Sigmoid colon (tissue), 7 donors: ENCODE measurements around the gene HAUS3. TPM values are rescaled to one million over a fixed set of nuclear protein-coding genes. Genes with fewer than 3 reads are reported as not detected.

Source experiments
- DNase-seq: peaks from one replicate; pipeline ENCODE4 v3.0.0-alpha.2; 2019
- H3K27ac ChIP-seq, 4 donors: fragments of 200-600 bp; sonication (generic); one replicate each; pipeline ENCODE4 v1.5.1; 2016 to 2019; ENCODE audit warnings: mild to moderate bottlenecking in 1 of 4
- H3K27me3 ChIP-seq, 3 donors: fragments of 200-600 bp; sonication (generic); one replicate each; pipeline ENCODE4 v1.5.1; 2019; ENCODE audit warnings: mild to moderate bottlenecking in 1 of 3
- H3K36me3 ChIP-seq, 4 donors: fragments of 200-600 bp; sonication (generic); one replicate each; pipeline ENCODE4 v1.5.1; 2016 to 2019
- H3K4me1 ChIP-seq, 4 donors: fragments of 200-600 bp; sonication (generic); one replicate each; pipeline ENCODE4 v1.5.1; 2017 to 2019
- H3K4me3 ChIP-seq, 4 donors: fragments of 200-600 bp; sonication (generic); one replicate each; pipeline ENCODE4 v1.5.1; 2017 to 2019; ENCODE audit warnings: mild to moderate bottlenecking in 2 of 4, moderate library complexity in 1 of 4
- H3K9me3 ChIP-seq, 4 donors: fragments of 200-600 bp in 3 of 4; sonication (generic) in 3 of 4; one replicate each; pipeline versions ENCODE4 v1.5.1 to v1.6.1; 2013 to 2019
- EP300 ChIP-seq, 4 donors: sonication (generic); formaldehyde crosslinking; IDR thresholded peaks; one replicate each; pipeline ENCODE4 v1.6.1; 2017; ENCODE audit warnings: antibody characterized with exemption in 4 of 4
- POLR2A ChIP-seq, 2 donors: fragments of 450-650 bp; IDR thresholded peaks; one replicate each; pipeline ENCODE4 v1.6.1; 2016; ENCODE audit warnings: antibody characterized with exemption in 2 of 2, mild to moderate bottlenecking in 2 of 2, moderate library complexity in 2 of 2
- POLR2AphosphoS5 ChIP-seq, 4 donors: sonication (generic); formaldehyde crosslinking; IDR thresholded peaks; one replicate each; pipeline ENCODE4 v1.6.1; 2017; ENCODE audit warnings: antibody characterized with exemption in 4 of 4
- WGBS, 2 donors: extraction: QIAGEN DNeasy Blood & Tissue Kit; methylation state at CpG; one replicate each; pipeline ENCODE4 v1.1.7; 2013; 5-methylcytosine and 5-hydroxymethylcytosine counted together
- intact Hi-C: fragments of 100-400 bp; cut with DNase I; formaldehyde crosslinking; loops from one replicate; pipeline ENCODE4 v1.15.1; 2023
- polyA plus RNA-seq, 3 donors: library from polyadenylated mRNA; stranded (reverse); fragments of 200-250 nt; gene quantifications; one replicate each; pipeline ENCODE4 v1.2.3, GENCODE V29; 2013
- total RNA-seq, 4 donors: library from RNA; depleted of rRNA; stranded (reverse); fragments of >200 nt; gene quantifications; one replicate each; pipeline ENCODE4 v1.1.0, GENCODE V29; 2016
- TF ChIP-seq, protein P1 (sequence below), 4 experiments: fragments of 450-650 bp in 3 of 4; fragments of 200-600 bp in 1 of 4; IDR thresholded peaks; one replicate each; pipeline ENCODE4 v1.5.1; 2016 to 2019; ENCODE audit warnings: antibody characterized with exemption in 4 of 4, mild to moderate bottlenecking in 3 of 4, moderate library complexity in 2 of 4
- donor health status: healthy with polysubstance abuse.
- donor health status: Bipolar disorder and iron deficiency.
- donor health status: healthy.

Gene HAUS3
- total and polyA plus RNA-seq, 7 donors, result 3.2 to 18.5 (median 12.1) TPM

DNA sequence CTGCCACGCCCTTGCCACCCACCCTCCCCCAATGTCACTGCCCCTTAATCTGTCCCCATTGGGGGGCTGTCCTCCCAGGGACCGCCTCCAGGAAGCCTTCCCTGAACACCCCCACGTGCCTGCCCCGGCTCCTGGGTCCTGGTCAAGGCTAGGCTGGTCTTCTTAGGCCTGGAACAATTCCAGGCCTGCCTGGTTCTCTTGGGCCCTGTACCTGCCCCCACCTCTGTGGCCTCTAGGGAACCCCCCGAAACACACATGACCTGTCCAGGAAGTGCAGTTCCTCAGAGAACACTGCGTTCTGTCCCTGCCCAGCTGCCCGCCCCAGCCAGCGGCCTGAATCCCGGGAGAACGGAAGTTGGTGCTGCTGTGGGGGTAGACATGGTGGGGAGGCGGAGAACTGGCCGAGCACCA, 14.9 kb upstream of the HAUS3 start:
- WGBS, 2 donors, result 78 to 82% methylated on average over 12 of the region's 12 CpGs
- Histone ChIP-seq H3K27ac (peak overlapping the region; percentile 87 to 96 (median 94)), H3K4me1 (peaks cover 0 to 73% (median 63%) of the 10 kb centered on the region in 4 donors), H3K9me3 (no peaks in the 10 kb centered on the region), H3K27me3 (no peaks in the 10 kb centered on the region), H3K4me3 (peak overlapping the region in 1 of 4 donors; percentile 27), H3K36me3 (peaks cover 0 to 41% (median 21%) of the 10 kb centered on the region in 4 donors)
- no peak for TF ChIP-seq POLR2A (IDR thresholded peaks at IDR 0.05)
- TF ChIP-seq, protein P1, sequence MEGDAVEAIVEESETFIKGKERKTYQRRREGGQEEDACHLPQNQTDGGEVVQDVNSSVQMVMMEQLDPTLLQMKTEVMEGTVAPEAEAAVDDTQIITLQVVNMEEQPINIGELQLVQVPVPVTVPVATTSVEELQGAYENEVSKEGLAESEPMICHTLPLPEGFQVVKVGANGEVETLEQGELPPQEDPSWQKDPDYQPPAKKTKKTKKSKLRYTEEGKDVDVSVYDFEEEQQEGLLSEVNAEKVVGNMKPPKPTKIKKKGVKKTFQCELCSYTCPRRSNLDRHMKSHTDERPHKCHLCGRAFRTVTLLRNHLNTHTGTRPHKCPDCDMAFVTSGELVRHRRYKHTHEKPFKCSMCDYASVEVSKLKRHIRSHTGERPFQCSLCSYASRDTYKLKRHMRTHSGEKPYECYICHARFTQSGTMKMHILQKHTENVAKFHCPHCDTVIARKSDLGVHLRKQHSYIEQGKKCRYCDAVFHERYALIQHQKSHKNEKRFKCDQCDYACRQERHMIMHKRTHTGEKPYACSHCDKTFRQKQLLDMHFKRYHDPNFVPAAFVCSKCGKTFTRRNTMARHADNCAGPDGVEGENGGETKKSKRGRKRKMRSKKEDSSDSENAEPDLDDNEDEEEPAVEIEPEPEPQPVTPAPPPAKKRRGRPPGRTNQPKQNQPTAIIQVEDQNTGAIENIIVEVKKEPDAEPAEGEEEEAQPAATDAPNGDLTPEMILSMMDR (IDR thresholded peaks at IDR 0.05), result no peak
- peak in 3 of 4 donors; percentile 45 to 54 (median 50) for TF ChIP-seq POLR2AphosphoS5 (IDR thresholded peaks at IDR 0.05)
- TF ChIP-seq EP300 (IDR thresholded peaks at IDR 0.05), result peak in 2 of 4 donors; percentile 40 to 61
- DNase-seq, result peak; percentile 81
- intact Hi-C loops, result no loop called here

DNA sequence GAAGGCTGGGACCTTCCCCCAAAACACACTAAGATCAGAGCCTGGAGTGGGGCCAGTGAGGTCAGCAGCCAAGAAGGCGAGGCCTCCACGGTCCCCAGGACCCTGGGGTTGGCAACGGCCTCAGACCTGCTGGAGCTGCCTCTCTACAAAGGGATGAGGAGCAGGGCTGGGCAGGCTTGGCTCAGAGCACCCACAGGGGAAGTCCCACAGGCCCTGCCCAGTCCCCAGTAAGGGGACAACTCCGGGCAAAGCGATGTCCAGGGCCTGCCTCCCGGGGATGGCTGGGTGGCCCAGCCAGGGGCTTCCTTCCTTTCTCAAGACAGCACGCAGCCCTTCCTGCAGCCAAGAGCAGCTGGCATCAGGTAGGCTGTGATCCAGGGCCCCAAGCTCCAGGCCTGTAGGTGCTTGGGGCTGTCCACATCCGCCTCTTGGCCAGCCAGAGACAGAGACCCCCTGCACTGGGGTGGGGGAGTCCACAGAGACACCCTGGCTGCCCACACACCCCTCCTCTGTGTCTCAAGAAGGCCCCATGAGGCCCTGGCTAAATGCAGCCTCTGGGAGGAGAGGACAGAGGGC, 14.3 kb upstream of the HAUS3 start:
- Histone ChIP-seq H3K9me3 (no peaks in the 10 kb centered on the region), H3K36me3 (peaks cover 2 to 46% (median 23%) of the 10 kb centered on the region in 4 donors), H3K4me3 (peak overlapping the region in 3 of 4 donors; percentile 16 to 27 (median 25)), H3K4me1 (peaks cover 0 to 73% (median 63%) of the 10 kb centered on the region in 4 donors), H3K27ac (peak overlapping the region; percentile 87 to 96 (median 94)), H3K27me3 (no peaks in the 10 kb centered on the region)
- TF ChIP-seq EP300 (IDR thresholded peaks at IDR 0.05), result no peak
- TF ChIP-seq POLR2A (IDR thresholded peaks at IDR 0.05), result no peak
- TF ChIP-seq, protein P1 (IDR thresholded peaks at IDR 0.05), result no peak
- no peak for TF ChIP-seq POLR2AphosphoS5 (IDR thresholded peaks at IDR 0.05)
- WGBS, 2 donors, result 73 to 75% methylated on average over 8 of the region's 8 CpGs
- intact Hi-C loops, result no loop called here
- DNase-seq, result peak; percentile 79

DNA sequence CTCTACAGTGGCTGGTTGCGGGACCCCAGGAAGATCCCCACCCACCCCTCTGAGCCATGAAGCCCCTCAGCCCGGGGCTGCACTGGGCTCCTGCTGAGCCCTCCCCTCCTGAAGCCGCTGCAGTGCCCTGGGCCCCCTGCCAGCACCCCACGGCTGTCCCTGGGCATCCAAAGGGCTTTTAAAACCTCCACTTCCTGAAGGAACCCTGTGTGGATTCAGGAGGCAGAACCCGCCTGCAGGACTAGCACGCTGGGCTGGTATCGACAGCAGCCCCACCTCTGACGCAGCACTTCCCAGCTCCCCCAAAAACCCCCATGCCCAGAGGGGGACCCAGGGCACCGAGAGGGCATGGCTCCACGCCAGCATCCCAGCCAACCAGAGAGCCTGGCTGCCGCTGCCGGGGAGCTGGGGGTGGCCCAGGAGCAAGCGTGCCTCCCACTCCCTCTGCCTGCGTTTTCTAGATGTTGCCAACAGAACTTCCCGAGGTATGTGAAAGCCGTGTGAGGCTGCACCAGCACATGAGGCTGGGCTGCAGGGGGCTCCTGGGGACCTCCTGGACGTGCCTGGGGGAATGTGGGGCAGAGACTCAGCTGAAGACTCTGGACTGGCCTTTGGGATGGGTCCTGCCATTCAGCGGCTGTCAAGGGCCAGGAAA, 13.7 kb upstream of the HAUS3 start:
- Histone ChIP-seq H3K27ac (peak overlapping the region; percentile 87 to 96 (median 94)), H3K4me3 (peak overlapping the region in 3 of 4 donors; percentile 16 to 27 (median 25)), H3K4me1 (peaks cover 0 to 68% (median 59%) of the 10 kb centered on the region in 4 donors), H3K27me3 (no peaks in the 10 kb centered on the region), H3K36me3 (peaks cover 8 to 52% (median 29%) of the 10 kb centered on the region in 4 donors), H3K9me3 (no peaks in the 10 kb centered on the region)
- intact Hi-C loops, result no loop called here
- WGBS, 2 donors, result 76 to 85% methylated on average over 18 of the region's 18 CpGs
- TF ChIP-seq POLR2AphosphoS5 (IDR thresholded peaks at IDR 0.05) (peak in 2 of 4 donors; percentile 9 to 17), POLR2A (IDR thresholded peaks at IDR 0.05) (no peak), EP300 (IDR thresholded peaks at IDR 0.05) (no peak)
- TF ChIP-seq, protein P1 (IDR thresholded peaks at IDR 0.05), result no peak
- DNase-seq, result peak; percentile 76

DNA sequence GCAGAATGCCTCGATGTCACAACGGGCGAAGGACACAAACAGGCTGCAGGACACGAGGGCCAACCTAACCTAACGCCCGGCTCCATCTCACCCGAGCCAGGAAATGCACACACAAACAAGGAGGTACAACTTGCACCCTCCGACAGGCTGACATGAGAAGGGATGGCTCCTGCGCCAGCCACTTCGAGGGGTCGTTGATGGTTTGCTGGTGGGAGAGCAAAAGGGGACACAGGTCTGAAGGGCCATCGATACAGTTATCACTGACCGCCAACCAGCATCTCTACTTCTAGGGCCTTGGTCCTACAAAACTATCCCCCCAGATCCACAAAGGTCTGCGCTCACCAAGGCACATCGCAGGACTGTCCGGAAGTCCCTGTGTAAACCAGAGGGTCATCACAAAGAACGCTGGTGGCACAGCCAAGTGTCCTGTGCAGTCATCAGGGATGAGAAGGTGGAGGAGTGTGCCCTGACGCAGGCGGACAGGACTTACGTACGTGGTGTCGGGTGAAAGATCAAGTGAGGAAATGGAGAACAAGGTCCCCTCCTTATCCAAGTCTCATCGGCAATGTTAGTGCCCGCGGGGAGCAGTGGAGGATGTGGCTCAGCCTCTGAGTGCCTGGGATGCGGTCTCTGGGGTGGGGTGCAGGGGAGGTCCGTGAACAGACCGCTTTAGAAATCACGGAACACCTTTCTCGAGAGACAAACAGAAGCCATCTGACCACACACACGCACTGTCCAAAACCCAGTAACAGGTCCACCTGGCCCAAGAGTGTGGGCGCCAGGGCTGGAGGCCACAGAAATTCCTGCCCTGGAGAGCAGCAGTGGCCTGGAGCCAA, 13.0 kb upstream of the HAUS3 start:
- Histone ChIP-seq H3K27ac (peak overlapping the region; percentile 87 to 96 (median 94)), H3K9me3 (no peaks in the 10 kb centered on the region), H3K27me3 (no peaks in the 10 kb centered on the region), H3K4me3 (no peak overlapping the region), H3K36me3 (peaks cover 12 to 60% (median 36%) of the 10 kb centered on the region in 4 donors), H3K4me1 (peaks cover 0 to 60% (median 51%) of the 10 kb centered on the region in 4 donors)
- peak; percentile 57 for DNase-seq
- intact Hi-C loops, result no loop called here
- TF ChIP-seq POLR2A (IDR thresholded peaks at IDR 0.05), result no peak
- TF ChIP-seq, protein P1 (IDR thresholded peaks at IDR 0.05), result no peak
- TF ChIP-seq EP300 (IDR thresholded peaks at IDR 0.05), result no peak
- TF ChIP-seq POLR2AphosphoS5 (IDR thresholded peaks at IDR 0.05), result no peak
- 92% methylated on average over 32 of the region's 32 CpGs for WGBS, 2 donors
